ENCODE measurements around the gene CELF2. TPM values are rescaled to one million over a fixed set of nuclear protein-coding genes. Genes with fewer than 3 reads are reported as not detected.
A peak's percentile ranks its signal among the peaks of the same experiment; 100 is the strongest.

The CELF2 gene
- total RNA-seq, 1 donor from 2014 or later: 33.8 TPM

DNA sequence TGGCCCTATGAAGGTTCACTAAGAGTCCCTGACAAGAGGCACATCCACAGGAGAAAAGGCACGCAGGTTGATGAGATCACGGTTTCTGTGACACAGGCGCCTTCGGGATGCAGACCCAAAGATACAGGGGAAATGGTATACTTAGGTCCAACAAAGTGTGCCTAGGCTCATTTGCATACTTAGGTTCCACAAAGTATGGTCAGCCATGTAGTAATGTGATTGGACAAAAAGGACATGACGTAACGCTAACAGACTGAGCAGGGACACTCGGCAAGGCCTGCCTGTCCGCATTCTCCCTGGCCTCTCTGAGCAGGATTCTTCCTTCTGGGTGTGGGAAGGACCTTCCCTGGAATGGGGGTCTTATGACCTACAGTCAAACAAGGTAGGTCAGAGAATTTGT is 190.6 kb downstream of the CELF2 start:
- Mint-ChIP-seq H3K36me3 (ENCODE audit: unreplicated experiment) (no peaks in the 10 kb centered on the region), H3K27ac (ENCODE audit: unreplicated experiment) (no peak overlapping the region), H3K27me3 (ENCODE audit: unreplicated experiment) (no peaks in the 10 kb centered on the region), H3K9me3 (ENCODE audit: unreplicated experiment) (no peaks in the 10 kb centered on the region), H3K4me3 (ENCODE audit: unreplicated experiment) (no peak overlapping the region), H3K4me1 (ENCODE audit: unreplicated experiment) (peaks cover 23% of the 10 kb centered on the region)
- DNase-seq (ENCODE audit: extremely low spot score, unreplicated experiment): no peak
- TF ChIP-seq, protein P1, sequence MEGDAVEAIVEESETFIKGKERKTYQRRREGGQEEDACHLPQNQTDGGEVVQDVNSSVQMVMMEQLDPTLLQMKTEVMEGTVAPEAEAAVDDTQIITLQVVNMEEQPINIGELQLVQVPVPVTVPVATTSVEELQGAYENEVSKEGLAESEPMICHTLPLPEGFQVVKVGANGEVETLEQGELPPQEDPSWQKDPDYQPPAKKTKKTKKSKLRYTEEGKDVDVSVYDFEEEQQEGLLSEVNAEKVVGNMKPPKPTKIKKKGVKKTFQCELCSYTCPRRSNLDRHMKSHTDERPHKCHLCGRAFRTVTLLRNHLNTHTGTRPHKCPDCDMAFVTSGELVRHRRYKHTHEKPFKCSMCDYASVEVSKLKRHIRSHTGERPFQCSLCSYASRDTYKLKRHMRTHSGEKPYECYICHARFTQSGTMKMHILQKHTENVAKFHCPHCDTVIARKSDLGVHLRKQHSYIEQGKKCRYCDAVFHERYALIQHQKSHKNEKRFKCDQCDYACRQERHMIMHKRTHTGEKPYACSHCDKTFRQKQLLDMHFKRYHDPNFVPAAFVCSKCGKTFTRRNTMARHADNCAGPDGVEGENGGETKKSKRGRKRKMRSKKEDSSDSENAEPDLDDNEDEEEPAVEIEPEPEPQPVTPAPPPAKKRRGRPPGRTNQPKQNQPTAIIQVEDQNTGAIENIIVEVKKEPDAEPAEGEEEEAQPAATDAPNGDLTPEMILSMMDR (IDR thresholded peaks at IDR 0.05): no peak

DNA sequence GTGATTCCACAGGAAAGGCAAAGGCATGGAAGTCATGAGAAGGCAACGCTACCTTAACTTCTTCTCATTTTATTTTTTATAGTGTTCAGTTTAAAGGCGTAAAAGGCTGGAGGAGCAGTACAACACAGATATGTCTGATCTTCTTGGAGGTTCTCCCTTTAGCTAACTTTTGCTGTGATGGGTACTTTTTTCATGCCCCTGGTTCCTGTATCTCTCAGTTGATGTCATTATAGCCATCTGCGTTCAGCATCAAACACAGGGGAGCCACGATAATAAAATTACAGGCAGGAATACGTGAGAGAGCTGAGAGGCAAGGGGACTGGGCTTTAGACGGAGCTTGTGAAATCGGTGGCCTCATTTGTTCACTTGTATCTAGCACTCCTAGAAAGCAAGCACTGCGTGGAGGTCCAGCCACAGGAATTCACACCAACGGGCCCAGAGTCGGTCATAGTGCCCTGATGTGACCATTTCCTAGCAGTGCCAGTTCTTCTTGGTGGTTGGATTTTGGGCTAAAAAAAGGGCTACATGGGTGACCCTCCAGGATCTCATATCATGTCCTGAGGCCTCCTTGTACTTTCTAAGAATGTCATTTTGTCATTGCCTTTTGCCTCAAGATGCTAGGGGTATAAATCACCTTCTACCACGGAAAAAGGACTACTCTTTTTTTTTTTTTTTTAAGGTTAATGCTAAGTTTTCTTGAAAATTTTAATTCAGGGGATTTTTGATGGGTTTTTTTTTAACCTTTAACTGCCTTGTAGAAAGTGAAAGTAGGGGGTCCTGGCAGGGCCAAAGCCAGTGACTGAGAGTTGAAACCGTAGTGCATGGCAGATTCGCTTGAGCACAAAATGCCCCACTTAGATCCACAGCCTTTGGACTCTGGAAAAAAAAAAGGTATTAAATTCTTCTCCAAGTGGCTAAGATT is 191.5 kb downstream of the CELF2 start:
- no peaks in the 10 kb centered on the region for H3K27me3 Mint-ChIP-seq (ENCODE audit: unreplicated experiment)
- no peaks in the 10 kb centered on the region for H3K36me3 Mint-ChIP-seq (ENCODE audit: unreplicated experiment)
- DNase-seq (ENCODE audit: extremely low spot score, unreplicated experiment): no peak
- H3K9me3 Mint-ChIP-seq (ENCODE audit: unreplicated experiment): no peaks in the 10 kb centered on the region
- peaks cover 21% of the 10 kb centered on the region for H3K4me1 Mint-ChIP-seq (ENCODE audit: unreplicated experiment)
- TF ChIP-seq, protein P1 (IDR thresholded peaks at IDR 0.05): no peak
- no peak overlapping the region for H3K4me3 Mint-ChIP-seq (ENCODE audit: unreplicated experiment)
- H3K27ac Mint-ChIP-seq (ENCODE audit: unreplicated experiment): no peak overlapping the region

DNA sequence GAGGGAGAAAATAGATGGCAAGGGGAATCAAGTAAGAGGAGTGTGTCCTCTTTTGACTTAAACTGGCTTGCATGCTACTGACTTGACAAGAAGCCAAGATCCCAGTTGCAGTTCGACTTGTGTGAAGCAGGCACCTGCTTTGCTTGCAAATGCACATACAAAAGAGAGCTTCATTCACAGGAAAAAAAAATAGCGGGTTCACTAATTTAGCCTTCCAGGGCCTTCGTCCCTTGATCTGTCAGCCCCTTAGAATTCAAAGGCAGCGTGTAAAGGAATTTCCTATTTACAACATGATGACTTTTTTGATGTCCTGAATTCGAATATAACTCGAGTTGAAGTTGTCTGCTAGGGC is 192.1 kb downstream of the CELF2 start:
- Mint-ChIP-seq H3K36me3 (ENCODE audit: unreplicated experiment) (no peaks in the 10 kb centered on the region), H3K27ac (ENCODE audit: unreplicated experiment) (peak overlapping the region; percentile 54), H3K27me3 (ENCODE audit: unreplicated experiment) (no peaks in the 10 kb centered on the region), H3K4me3 (ENCODE audit: unreplicated experiment) (no peak overlapping the region), H3K4me1 (ENCODE audit: unreplicated experiment) (peaks cover 14% of the 10 kb centered on the region), H3K9me3 (ENCODE audit: unreplicated experiment) (no peaks in the 10 kb centered on the region)
- TF ChIP-seq, protein P1 (IDR thresholded peaks at IDR 0.05): no peak
- DNase-seq (ENCODE audit: extremely low spot score, unreplicated experiment): no peak

DNA sequence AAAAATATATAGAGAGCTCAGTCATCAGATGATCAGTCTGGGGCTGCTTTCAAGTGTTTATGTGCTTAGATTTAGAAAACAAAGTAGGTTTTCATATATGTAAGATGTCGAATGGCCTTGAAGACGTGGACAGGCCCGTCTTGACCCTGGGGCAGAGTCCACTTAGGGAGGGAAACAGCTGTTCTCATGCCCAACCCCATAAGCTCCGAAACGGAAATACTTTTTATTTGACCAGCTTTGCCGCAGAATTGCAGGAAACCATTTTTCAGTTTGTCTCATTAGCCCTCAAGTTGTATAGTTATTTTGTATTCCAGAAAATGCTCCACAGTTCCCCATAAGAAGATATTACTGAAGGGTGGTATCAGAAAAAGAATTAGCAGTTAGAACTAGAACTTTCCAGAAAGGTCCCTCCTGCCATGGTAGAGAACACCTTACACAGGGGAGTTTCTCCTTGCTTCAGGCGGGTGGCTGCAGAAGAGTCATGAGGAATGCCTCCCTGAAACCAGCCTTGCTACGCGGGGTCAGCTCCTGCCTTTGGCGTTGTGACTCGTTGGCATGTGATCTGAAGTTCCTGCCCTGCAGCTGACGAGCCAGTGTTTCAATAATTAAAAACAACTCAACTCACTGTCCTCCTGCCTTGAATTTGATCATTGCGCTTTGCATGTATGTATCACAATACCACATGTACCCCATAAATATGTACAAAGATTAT is 192.7 kb downstream of the CELF2 start:
- no peaks in the 10 kb centered on the region for H3K27me3 Mint-ChIP-seq (ENCODE audit: unreplicated experiment)
- peak overlapping the region; percentile 54 for H3K27ac Mint-ChIP-seq (ENCODE audit: unreplicated experiment)
- DNase-seq (ENCODE audit: extremely low spot score, unreplicated experiment): no peak

More for the DNA sequence above, 192.7 kb downstream of the CELF2 start:
- TF ChIP-seq, protein P1 (IDR thresholded peaks at IDR 0.05): no peak
- H3K4me1 Mint-ChIP-seq (ENCODE audit: unreplicated experiment): peaks cover 14% of the 10 kb centered on the region
- no peak overlapping the region for H3K4me3 Mint-ChIP-seq (ENCODE audit: unreplicated experiment)
- no peaks in the 10 kb centered on the region for H3K9me3 Mint-ChIP-seq (ENCODE audit: unreplicated experiment)
- H3K36me3 Mint-ChIP-seq (ENCODE audit: unreplicated experiment): no peaks in the 10 kb centered on the region

Measured in osteocyte (in vitro differentiated cells).